Effector memory CD8-positive, alpha-beta T cell (primary cell): Measurements from ENCODE around the gene FAM221B.

ENCODE experiments used
- ATAC-seq: fragments of 150-1000 bp; cut with Tn5 transposase; replicated peaks from 2 replicates; pipeline ENCODE4 v1.10.0; 2021; ENCODE audit warnings: mild to moderate bottlenecking, moderate library complexity
- DNase-seq, 3 experiments: peaks; one replicate each; pipeline ENCODE4 v3.0.0; 2021
- H3K27ac Mint-ChIP-seq, 2 donors: one replicate each; pipeline ENCODE4 v1.8.0; 2022; ENCODE audit warnings: mild to moderate bottlenecking in 2 of 2, mixed read lengths in 2 of 2, moderate library complexity in 2 of 2
- H3K27me3 Mint-ChIP-seq, 2 donors: one replicate each; pipeline ENCODE4 v1.8.0; 2022; ENCODE audit warnings: mixed read lengths in 2 of 2
- H3K36me3 Mint-ChIP-seq: one replicate; pipeline ENCODE4 v1.8.0; 2022; ENCODE audit warnings: mild to moderate bottlenecking, moderate library complexity, mixed read lengths; ENCODE audit not compliant: insufficient read depth
- H3K4me1 Mint-ChIP-seq, 2 donors: one replicate each; pipeline ENCODE4 v1.8.0; 2022; ENCODE audit warnings: low read depth in 2 of 2, mixed read lengths in 2 of 2
- H3K4me3 Mint-ChIP-seq, 2 donors: one replicate each; pipeline ENCODE4 v1.8.0; 2022; ENCODE audit warnings: mild to moderate bottlenecking in 2 of 2, mixed read lengths in 2 of 2, moderate library complexity in 2 of 2
- H3K9me3 Mint-ChIP-seq, 2 donors: one replicate each; pipeline ENCODE4 v1.8.0; 2022; ENCODE audit warnings: mixed read lengths in 2 of 2
- total RNA-seq, 9 experiments: gene quantifications; one replicate each; lab custom pipeline; 2026; lab: John Stamatoyannopoulos, UW

Gene FAM221B
- 0 to 0.06 (median 0) reads per million in 9 experiments for total RNA-seq

- ATAC-seq (peak; percentile 21), DNase-seq (peak in 1 of 3 experiments; percentile 31)
- no peaks in the 10 kb centered on the region for H3K9me3 Mint-ChIP-seq
These were observed at the start of gene FAM221B for GRCh38 chr9:35828716-35829083. TSS of gene FAM221B (minus strand) at chr9:35828732. CDS start at chr9:35826161, 2,571 bp downstream.

DNA sequence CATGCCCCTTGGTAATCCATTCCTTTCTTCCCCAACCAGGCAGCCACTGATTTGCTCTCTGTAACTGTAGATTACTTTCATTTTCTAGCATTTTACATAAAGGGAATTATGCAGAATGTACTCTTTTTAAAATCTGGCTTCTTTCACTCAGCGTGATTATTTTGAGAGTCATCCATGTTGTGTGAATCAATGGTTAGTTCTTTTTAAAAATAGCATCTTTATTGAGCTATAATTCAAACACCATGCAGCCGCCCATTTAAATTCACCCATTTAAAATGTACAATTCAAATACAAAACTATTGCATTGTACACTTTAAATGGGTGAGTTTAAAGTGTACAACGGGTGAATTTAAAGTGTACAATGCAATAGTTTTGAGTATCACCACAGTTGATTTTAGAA is 44.0 kb upstream of the FAM221B start:
- no peak for ATAC-seq
- Mint-ChIP-seq H3K36me3 (no peaks in the 10 kb centered on the region), H3K4me1 (no peaks in the 10 kb centered on the region)

More at GRCh38 chr9:35828716-35829083, at the start of gene FAM221B:
- Mint-ChIP-seq H3K4me1 (peaks cover 32% of the 10 kb centered on the region in 2 donors), H3K36me3 (peaks cover 12% of the 10 kb centered on the region), H3K4me3 (peak within 1 kb of the TSS; percentile 90 to 99), H3K27ac (peak within 1 kb of the TSS; percentile 92 to 97), H3K27me3 (no peaks in the 10 kb centered on the region)

DNA sequence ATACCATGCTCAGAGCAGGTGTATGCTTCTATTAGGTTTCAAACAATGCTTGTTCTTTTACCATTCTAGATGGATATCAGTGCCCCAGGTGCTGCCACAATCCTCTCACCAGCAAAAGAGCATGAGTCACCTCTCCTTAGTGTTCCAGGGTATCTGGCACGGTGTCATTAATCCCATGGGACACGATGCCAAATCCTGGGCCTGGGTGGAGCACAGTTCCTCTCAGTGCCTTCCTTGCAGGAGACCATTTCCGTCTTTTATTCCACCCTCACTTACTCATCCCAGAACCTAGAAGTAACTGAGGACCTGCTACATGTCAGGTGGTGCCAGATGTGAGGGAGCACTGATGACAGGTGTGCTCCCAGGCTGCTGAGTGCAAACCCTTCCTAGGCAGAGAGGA is 43.0 kb upstream of the FAM221B start:
- ATAC-seq, result no peak
- Mint-ChIP-seq H3K9me3 (no peaks in the 10 kb centered on the region), H3K36me3 (no peaks in the 10 kb centered on the region), H3K27ac (no peak overlapping the region), H3K27me3 (peaks cover 17 to 26% of the 10 kb centered on the region in 2 donors), H3K4me3 (no peak overlapping the region), H3K4me1 (no peaks in the 10 kb centered on the region)
- DNase-seq, result no peak

More for the DNA sequence above, 44.0 kb upstream of the FAM221B start:
- Mint-ChIP-seq H3K27ac (no peak overlapping the region), H3K27me3 (peaks cover 23 to 29% of the 10 kb centered on the region in 2 donors), H3K4me3 (no peak overlapping the region), H3K9me3 (peaks cover 0 to 5% of the 10 kb centered on the region in 2 donors)
- DNase-seq, result no peak

GRCh38 chr9:35870351-35870923 is 41.9 kb upstream of the FAM221B start, which contains the start of gene OR13J1:
TSS of gene OR13J1 (minus strand) at chr9:35870401. CDS start at chr9:35870401, 0 bp downstream.
- H3K36me3 Mint-ChIP-seq, result no peaks in the 10 kb centered on the region
- H3K27ac Mint-ChIP-seq, result no peak within 1 kb of the TSS
- H3K9me3 Mint-ChIP-seq, result no peaks in the 10 kb centered on the region
- DNase-seq (no peak), ATAC-seq (no peak)
- H3K27me3 Mint-ChIP-seq, result peaks cover 24 to 26% of the 10 kb centered on the region in 2 donors
- no peak within 1 kb of the TSS for H3K4me3 Mint-ChIP-seq
- H3K4me1 Mint-ChIP-seq, result no peaks in the 10 kb centered on the region

DNA sequence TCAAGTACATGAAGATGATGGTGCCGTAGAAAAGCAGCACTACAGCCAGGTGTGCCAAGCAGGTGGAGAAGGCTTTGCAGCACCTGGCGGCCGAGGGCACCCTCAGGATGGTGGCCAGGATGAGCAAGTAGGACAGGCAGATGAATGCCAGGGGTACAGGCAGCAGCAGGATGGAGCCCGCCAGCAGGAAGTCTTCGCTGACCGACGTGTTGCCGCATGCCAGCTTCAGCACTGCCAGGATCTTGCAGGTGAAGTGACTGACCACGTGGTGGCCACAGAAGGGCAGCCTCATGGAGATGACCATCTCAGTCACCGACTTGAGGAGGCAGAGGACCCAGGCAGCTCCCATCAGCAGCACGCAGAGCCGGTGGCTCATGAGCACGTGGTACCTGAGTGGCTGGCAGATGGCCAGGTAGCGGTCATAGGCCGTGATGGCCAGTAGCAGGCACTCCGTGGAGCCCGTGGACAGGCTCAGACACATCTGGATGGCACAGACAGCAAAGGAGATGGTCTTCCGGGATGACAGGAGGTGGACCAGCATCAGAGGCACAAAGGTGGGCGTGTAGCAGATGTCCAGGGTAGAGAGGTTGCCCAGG is 41.2 kb upstream of the FAM221B start:
- Mint-ChIP-seq H3K9me3 (no peaks in the 10 kb centered on the region), H3K27ac (no peak overlapping the region), H3K4me3 (no peak overlapping the region), H3K27me3 (peaks cover 26 to 28% of the 10 kb centered on the region in 2 donors), H3K4me1 (no peaks in the 10 kb centered on the region), H3K36me3 (peaks cover 2% of the 10 kb centered on the region)
- ATAC-seq (no peak), DNase-seq (no peak)

DNA sequence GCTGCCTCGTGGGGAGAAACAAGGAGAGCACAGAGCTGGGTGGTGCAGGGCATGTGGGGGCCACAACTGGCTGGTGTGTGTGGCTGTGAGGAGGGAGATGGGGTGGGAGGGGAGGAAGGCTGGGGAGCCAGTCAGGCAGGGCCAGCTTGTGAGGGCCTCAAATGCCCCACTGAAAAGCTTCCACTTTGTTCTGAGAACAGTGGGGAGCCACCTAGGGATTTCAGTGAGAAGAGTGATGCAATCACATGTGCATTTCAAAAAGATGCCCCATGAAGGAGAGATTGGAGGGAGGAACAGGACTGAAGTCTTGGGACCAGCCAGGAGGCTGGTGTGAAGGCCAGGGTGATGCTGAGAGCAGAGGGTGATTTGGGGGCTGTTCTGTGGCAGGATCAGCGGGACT is 40.4 kb upstream of the FAM221B start:
- Mint-ChIP-seq H3K4me3 (no peak overlapping the region), H3K9me3 (no peaks in the 10 kb centered on the region), H3K4me1 (no peaks in the 10 kb centered on the region), H3K36me3 (peaks cover 2% of the 10 kb centered on the region), H3K27me3 (peaks cover 31 to 36% of the 10 kb centered on the region in 2 donors), H3K27ac (peak overlapping the region; percentile 16 to 67)
- ATAC-seq, result no peak
- DNase-seq, result no peak

- H3K36me3 Mint-ChIP-seq, result peaks cover 2% of the 10 kb centered on the region
- no peaks in the 10 kb centered on the region for H3K4me1 Mint-ChIP-seq
- ATAC-seq, result no peak
- H3K9me3 Mint-ChIP-seq, result no peaks in the 10 kb centered on the region
- no peak overlapping the region for H3K4me3 Mint-ChIP-seq
- H3K27ac Mint-ChIP-seq, result peak overlapping the region in 1 of 2 donors; percentile 56
- no peak for DNase-seq
- peaks cover 38 to 46% of the 10 kb centered on the region in 2 donors for H3K27me3 Mint-ChIP-seq
These were observed 39.0 kb upstream of the FAM221B start for GRCh38 chr9:35867538-35867937.

DNA sequence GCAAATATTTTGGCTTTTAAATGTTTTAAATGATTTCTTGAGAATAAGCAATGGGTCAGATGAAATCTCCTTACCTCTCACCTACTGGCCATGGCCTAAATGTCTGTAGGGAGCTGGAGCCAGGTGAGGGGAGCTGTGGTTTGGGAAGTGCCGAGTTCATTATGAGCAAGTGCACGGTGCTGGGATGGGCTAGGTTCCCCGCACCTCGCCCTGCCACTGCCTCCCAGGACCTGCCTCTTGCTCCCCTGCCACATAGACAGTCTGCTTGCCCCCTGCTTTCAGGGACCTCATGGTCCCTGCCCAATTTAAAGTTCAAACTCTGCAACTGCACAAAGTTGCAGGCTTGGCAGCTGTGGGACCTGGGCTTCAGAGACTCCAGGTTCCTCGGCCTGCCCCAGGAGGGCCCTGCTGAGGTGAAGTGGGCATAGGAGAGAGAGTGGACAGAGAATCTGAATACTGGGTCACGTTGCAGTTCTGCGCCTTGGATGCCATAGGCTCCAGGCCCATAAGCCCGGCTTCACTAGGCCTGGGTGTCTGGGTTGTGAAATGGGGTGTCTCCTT is 36.2 kb upstream of the FAM221B start:
- peaks cover 2% of the 10 kb centered on the region for H3K36me3 Mint-ChIP-seq
- peaks cover 53 to 65% of the 10 kb centered on the region in 2 donors for H3K27me3 Mint-ChIP-seq
- H3K27ac Mint-ChIP-seq, result no peak overlapping the region
- no peak for DNase-seq
- ATAC-seq, result no peak
- peaks cover 0 to 3% of the 10 kb centered on the region in 2 donors for H3K4me1 Mint-ChIP-seq
- H3K4me3 Mint-ChIP-seq, result no peak overlapping the region
- no peaks in the 10 kb centered on the region for H3K9me3 Mint-ChIP-seq

- H3K9me3 Mint-ChIP-seq, result no peaks in the 10 kb centered on the region
- DNase-seq, result no peak
- no peak overlapping the region for H3K27ac Mint-ChIP-seq
These were observed 35.1 kb upstream of the FAM221B start for GRCh38 chr9:35863583-35863982.

DNA sequence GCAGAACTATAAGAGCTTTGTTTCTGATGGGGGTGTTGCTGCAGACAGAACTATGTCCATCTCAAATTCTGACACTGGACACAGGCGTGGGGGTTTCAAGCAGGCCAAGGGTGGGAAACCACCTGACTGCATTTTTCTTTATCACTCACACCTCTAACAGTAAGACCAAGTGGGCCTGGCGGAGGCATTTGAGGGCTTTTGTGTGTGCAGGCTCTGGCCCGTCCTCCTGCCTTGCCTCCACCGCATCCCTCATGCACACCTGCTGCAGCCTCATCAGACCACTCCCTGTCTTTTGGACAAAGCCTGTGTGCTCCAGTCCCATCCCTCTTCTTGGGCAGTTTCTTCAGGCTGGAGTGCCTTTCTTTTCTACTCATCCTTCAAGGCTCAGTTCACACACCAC is 33.8 kb upstream of the FAM221B start:
- Mint-ChIP-seq H3K36me3 (peaks cover 2% of the 10 kb centered on the region), H3K27ac (no peak overlapping the region), H3K4me3 (no peak overlapping the region), H3K4me1 (peaks cover 0 to 12% of the 10 kb centered on the region in 2 donors), H3K9me3 (no peaks in the 10 kb centered on the region), H3K27me3 (peaks cover 38 to 42% of the 10 kb centered on the region in 2 donors)
- ATAC-seq, result no peak
- DNase-seq, result no peak

More at GRCh38 chr9:35863583-35863982, 35.1 kb upstream of the FAM221B start:
- Mint-ChIP-seq H3K36me3 (peaks cover 2% of the 10 kb centered on the region), H3K4me1 (peaks cover 0 to 10% of the 10 kb centered on the region in 2 donors), H3K4me3 (no peak overlapping the region), H3K27me3 (peaks cover 50 to 55% of the 10 kb centered on the region in 2 donors)
- ATAC-seq, result no peak

DNA sequence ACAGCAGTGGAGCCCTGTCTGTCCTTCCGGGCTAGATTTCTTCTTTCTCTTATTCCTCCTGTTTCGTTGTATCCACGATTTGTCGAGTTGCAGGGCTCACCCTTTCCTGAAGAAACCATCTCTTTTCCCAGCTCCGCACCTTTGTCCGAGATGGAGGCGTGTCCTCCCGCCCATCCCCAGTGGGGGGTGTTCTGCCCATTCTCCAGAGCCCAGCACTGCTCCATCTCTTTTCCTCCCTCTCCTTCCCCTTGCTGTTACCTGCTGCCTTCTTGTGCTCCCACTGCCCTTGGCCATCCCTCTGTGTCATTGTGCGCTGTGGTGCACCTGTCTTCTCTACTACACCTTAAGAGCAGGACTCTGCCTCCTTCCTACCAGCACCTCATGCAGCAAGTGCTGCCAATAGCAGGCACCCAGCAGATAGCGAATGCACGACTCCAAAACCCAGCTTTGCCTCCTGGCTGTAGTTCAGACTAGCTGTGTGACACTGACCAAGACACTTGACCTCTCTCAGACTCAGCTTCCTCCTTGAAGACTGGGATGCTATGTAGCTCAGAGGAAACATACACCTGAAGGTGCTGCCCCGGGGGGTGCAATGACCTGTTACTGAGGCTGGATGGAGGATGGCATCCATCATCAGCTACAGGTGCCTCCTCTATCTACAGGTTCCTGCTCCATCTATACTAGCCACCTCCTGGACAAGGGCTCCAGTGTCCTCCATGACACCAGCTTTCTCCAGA is 32.8 kb upstream of the FAM221B start:
- Mint-ChIP-seq H3K4me1 (peaks cover 0 to 12% of the 10 kb centered on the region in 2 donors), H3K27me3 (peaks cover 39 to 46% of the 10 kb centered on the region in 2 donors), H3K4me3 (no peak overlapping the region), H3K9me3 (no peaks in the 10 kb centered on the region), H3K36me3 (peaks cover 2% of the 10 kb centered on the region), H3K27ac (peak overlapping the region in 1 of 2 donors; percentile 20)
- no peak for ATAC-seq
- DNase-seq, result no peak

- H3K9me3 Mint-ChIP-seq, result no peaks in the 10 kb centered on the region
- ATAC-seq (no peak), DNase-seq (no peak)
- no peak overlapping the region for H3K4me3 Mint-ChIP-seq
- peaks cover 2% of the 10 kb centered on the region for H3K36me3 Mint-ChIP-seq
- H3K27me3 Mint-ChIP-seq, result peaks cover 33 to 56% of the 10 kb centered on the region in 2 donors
- peaks cover 0 to 12% of the 10 kb centered on the region in 2 donors for H3K4me1 Mint-ChIP-seq
- H3K27ac Mint-ChIP-seq, result no peak overlapping the region
These were observed 31.4 kb upstream of the FAM221B start for GRCh38 chr9:35859990-35860339.

DNA sequence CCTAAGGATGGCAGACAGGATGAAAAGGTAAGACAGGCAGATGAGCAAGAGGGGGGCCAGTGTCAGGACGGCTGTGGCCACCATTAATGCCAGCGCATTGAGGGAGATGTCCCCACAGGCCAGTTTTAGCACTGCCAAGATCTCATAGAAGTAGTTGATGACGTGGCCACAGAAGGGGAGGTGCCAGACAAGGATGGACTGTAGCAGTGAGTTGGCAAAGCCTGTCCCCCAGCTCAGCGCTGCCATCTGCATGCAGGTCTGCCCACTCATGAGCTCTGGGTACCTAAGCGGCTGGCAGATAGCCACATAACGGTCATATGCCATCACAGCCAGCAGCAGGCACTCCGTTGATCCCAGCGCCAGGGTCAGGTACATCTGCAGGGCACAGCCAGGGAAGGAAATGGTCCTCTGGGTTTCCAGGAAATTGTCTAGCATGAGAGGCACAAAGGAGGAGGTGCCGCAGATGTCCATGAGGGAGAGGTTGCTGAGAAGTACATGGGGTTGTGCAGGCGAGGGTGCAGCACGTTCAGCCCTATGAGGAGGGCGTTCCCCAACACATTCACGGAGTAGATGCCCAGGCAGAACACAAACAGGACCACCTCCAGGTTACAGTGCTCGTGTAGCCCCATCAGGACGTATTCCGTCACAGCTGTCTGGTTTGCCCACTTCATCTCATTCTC is 30.9 kb upstream of the FAM221B start:
- Mint-ChIP-seq H3K27ac (no peak overlapping the region), H3K4me1 (peaks cover 0 to 12% of the 10 kb centered on the region in 2 donors), H3K36me3 (no peaks in the 10 kb centered on the region), H3K27me3 (peaks cover 33 to 51% of the 10 kb centered on the region in 2 donors), H3K4me3 (no peak overlapping the region), H3K9me3 (no peaks in the 10 kb centered on the region)
- ATAC-seq (peak; percentile 43), DNase-seq (no peak)
